ENCODE data around the gene HOTAIR.

HOTAIR gene

DNA sequence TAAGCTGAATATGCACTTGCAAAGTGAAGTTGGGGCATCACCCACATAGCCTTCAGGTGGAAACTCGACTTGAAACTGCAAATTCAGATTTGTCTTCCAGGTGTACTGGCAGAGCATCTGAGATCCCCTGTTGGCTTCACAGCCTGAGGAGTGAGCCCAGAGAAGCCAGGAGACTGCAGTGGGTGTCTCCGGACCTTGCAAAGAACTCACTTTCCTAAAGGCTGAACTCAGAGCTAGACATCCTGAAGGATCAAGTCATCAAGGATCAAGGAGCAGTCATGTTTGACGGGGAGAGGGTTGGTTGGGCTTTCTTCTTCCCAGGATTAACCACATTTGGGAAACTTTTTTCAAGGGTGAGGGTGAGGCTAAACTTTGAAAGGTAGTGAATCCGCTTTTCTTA lies 45.2 kb downstream of the HOTAIR start:
- DNase-seq (ENCODE audit: low read depth in 4 of 4, low spot score in 1 of 4): no peak

DNA sequence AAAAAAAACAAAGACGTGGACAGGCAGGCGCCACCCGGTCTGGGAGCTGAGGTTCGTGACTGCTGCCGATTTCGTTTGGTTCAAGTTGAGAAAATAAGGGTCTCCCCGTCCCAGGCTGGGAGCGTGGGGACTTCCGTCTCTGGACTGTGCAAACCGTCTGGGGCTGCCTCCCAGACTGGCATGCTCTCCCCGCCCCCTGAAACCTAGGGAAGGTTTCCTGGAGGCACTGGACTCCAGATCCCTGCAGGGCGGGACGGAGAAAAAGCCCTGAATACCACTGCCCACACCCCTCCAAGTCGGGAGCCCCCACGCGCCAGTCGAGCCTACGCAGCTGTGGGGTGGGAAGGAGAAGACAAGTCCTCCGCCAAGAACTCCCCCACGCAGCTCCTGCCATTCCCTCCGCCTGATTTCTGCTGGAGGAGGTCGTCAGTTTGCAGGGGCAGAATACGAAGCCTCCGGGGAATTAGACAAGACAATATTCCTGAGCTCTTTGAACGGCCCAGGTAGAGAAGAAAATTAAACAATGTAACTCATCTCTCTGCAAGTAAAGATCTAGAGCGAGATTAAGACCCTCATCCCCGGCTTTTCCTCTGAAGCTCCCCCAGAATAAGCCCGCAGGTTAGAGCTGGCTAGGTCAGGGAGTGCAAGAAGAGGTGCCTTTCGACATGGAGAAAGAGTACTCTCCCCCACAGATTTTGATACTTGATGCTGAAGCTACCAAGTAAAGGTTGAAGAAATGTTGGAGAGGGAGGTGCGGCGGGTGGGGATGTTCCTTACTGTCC lies 46.5 kb downstream of the HOTAIR start:
- no peak for DNase-seq (ENCODE audit: low read depth in 4 of 4, low spot score in 1 of 4)

DNA sequence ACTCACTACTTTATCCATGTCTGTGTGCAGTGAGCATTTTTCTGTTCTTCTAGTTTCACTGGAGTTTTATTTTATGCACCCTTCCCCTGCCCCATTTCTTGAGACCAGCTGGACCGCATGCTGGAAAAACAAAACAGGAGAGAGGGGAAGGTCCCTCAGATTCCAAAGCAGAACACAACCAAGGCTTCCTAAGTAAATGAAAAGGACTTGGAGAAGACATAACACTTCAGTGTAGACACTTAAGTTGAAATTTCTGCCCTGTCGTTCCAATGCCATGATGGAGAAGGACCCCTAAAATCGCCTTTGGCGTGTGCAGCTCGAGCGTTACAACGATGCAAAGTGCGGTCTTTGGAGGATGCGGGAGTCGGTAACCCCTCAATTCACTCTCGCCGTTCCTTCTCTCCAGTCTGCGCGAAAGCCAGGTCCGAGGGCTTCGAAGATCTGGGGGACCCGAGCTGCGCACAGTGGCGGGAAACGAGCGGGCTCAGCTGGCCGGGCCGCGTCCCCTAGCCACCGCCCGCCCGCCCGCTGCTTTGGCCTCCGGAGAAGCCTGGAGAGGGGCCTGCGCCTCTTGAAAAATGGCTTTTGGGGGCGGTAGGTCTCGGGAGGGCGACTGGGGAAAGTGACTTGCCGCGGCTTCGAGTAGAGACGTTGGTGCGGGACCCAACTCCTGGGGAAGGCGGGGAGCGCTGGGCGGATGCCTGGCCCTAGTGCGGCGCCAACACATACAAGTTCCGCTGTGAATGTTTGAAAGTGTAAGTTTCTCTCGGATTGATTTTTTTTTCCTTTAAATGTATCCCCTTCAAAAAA lies 47.3 kb downstream of the HOTAIR start:
- no peak for DNase-seq (ENCODE audit: low read depth in 4 of 4, low spot score in 1 of 4)

DNA sequence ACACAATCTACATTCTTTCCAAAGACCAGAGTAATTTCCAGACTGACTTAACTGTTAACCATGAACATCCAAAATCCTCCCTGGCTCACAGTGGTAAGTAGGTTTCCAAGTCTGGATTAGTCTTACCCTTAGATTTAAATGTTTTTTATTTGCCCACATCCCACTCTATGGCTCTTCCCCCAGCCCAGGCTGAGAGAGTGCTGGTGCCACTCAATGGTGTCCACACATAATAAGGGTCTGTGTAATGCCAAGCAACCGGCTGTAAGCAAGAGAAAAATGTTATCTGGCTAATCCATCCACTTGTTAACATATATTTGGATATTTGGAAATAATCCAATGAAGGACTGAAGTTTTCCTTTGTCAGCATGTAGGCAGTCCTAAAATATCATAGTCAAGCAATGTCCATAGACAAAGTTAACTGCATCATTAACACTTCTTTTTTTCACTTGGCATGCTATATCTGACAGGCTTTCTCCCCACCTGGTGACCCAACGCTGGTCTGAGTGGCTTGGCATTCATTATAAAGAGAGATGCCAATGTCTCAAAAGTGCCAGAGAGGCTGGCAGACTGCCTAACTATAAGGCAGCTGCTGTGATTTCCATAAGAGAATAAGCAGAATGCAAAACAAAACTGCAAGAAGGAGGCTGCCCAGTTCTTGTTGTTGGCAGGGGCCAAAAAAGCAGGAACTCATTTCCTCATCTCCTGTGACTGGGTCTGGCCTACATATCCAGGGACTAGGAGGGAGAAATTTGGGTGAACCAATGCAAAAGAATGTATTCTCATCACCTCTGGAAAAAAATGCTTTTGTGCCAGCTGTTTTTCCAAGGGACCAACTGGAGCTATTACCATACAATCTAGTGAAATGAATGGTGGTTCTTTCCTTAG lies 50.0 kb downstream of the HOTAIR start:
- no peak for DNase-seq (ENCODE audit: low read depth in 4 of 4, low spot score in 1 of 4)

DNA sequence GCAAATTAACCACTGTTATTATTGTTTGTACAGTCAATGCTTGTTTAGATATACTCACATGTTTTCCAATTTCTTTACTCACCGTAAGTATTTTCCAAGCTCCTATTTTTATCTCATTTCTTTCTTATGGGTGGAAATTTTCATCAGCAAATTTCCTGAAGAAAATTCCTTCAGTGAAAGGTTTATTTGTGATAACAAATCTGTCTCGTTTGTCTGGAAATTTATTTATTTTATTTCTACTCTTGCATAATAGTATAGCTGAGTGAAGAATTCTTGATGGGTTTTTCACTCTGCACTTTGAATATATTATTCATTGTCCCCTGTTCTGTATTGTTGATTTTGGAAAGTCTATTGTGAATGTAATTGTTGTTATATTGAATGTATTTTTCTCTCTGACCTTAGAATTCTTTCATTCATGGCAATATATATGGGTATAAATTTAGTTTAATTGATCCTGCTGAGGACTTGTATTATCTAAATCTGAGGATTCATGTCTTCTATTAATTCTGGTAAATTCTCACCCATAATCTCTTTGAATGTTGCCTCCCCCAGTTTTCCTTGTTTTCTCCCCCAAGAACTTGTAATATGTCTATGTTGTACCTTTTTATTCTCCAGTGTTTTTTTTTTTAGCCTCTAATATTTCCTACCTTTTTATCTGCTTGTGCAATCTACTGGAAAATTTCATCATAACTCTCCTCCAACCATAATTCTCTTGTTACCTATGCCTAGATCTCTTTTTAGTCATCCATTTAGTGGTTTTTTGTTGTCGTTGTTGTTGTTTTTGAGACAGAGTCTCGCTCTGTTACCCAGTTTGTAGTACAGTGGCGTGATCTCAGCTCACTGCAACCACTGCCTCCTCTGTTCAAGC lies 57.7 kb downstream of the HOTAIR start:
- DNase-seq (ENCODE audit: low read depth in 4 of 4, low spot score in 1 of 4): no peak

Measured in stimulated activated CD4-positive, alpha-beta T cell treated with anti-CD3 and anti-CD28 coated beads, Interleukin-1b, Interleukin-23, amount 100 ng/mL, for 24 hours (primary cell).